ENCODE measurements around the gene PLCG2. TPM values are rescaled to one million over a fixed set of nuclear protein-coding genes. Genes with fewer than 3 reads are reported as not detected.

PLCG2 gene
- total and polyA plus RNA-seq, 2 donors from 2014 or later, result 50.7 to 55.6 TPM

DNA sequence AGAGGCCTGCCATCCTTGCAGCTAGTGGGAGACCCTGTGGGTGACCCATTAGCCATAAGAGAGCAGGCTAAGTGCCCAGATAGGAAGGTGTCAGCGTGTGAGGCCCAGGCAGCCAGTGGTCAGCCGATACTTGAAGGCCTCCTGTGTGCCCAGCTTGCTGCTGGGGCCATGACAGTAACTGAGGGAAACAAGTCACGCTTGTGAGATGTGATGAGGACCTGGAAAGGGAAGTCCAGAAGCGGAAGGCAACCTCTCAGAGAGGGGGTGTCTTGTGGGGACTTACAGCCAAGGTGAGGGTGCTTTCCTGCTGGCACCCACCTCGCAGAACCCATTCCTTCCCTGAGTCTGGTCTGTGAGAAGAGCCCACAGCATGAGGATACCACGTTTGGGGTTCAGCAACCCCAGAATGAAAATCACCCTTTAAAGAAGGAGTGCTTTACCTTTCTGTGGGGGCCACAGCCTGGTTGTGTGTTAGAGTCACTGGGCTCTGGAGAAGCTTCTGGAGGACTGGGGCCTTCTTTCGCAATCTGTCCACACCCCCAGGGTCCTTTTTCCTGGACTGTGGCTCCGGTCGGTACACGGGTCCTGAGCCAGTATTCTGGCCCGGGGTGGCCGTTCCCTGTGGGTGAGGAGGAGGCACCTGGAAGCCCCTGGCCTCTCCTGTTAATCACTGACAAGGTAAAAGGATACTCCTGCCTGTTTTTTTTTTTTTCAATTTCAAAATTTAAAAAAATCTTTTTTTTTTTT, 53.9 kb downstream of the PLCG2 start:
- FAIRE-seq, result no peak
- no peak overlapping the region for H3K9ac ChIP-seq (ENCODE audit: low read length in 3 of 3)
- H3K4me3 ChIP-seq (ENCODE audit: low read length in 3 of 3), result no peak overlapping the region
- H3K9me3 ChIP-seq (ENCODE audit: control insufficient read depth in 2 of 3, insufficient read depth in 1 of 3, low read length in 3 of 3), result no peaks in the 10 kb centered on the region
- no peak for DNase-seq
- H3K27me3 ChIP-seq (ENCODE audit: control insufficient read depth, insufficient read depth, low read length), result no peaks in the 10 kb centered on the region
- no peak for TF ChIP-seq CTCF (IDR thresholded peaks at IDR 0.05; ENCODE audit: borderline replicate concordance, extremely low read depth, insufficient read depth)
- intact Hi-C loops (cut with DNase I), result no loop called here
- no peaks in the 10 kb centered on the region for H3K36me3 ChIP-seq (ENCODE audit: control insufficient read depth in 2 of 3, insufficient read depth in 3 of 3, low read length in 3 of 3)
- H3K27ac ChIP-seq (ENCODE audit: low read depth in 2 of 2, low read length in 2 of 2), result no peak overlapping the region
- H3K4me1 ChIP-seq (ENCODE audit: control insufficient read depth in 2 of 3, insufficient read depth in 2 of 3, low read depth in 1 of 3, low read length in 3 of 3), result peaks cover 0 to 11% (median 4%) of the 10 kb centered on the region in 3 donors

DNA sequence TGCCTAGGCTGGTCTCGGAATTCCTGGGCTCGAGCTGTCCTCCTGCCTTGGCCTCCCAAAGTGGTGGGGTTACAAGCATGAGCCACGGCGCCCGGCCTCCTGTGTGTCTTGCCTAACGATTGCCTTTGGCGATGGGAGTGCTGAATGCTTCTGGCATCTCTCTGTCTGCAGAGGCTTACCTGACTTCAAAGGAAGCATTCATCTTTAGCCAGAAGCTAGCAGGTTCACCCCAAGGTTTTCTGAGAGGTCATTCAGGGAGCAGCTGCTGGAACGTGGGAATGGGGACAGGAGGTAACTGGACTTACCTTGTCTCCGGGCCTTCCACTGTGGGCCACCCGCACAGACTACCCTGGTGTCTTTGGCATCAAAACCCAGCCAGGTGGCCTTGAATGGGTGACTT, 54.7 kb downstream of the PLCG2 start:
- Histone ChIP-seq H3K27me3 (ENCODE audit: control insufficient read depth, insufficient read depth, low read length) (no peaks in the 10 kb centered on the region), H3K4me1 (ENCODE audit: control insufficient read depth in 2 of 3, insufficient read depth in 2 of 3, low read depth in 1 of 3, low read length in 3 of 3) (peaks cover 0 to 11% (median 4%) of the 10 kb centered on the region in 3 donors), H3K9ac (ENCODE audit: low read length in 3 of 3) (no peak overlapping the region), H3K36me3 (ENCODE audit: control insufficient read depth in 2 of 3, insufficient read depth in 3 of 3, low read length in 3 of 3) (no peaks in the 10 kb centered on the region), H3K9me3 (ENCODE audit: control insufficient read depth in 2 of 3, insufficient read depth in 1 of 3, low read length in 3 of 3) (no peaks in the 10 kb centered on the region), H3K4me3 (ENCODE audit: low read length in 3 of 3) (no peak overlapping the region), H3K27ac (ENCODE audit: low read depth in 2 of 2, low read length in 2 of 2) (no peak overlapping the region)
- FAIRE-seq, result no peak
- DNase-seq, result no peak
- TF ChIP-seq CTCF (IDR thresholded peaks at IDR 0.05; ENCODE audit: borderline replicate concordance, extremely low read depth, insufficient read depth), result no peak
- intact Hi-C loops (cut with DNase I), result no loop called here

DNA sequence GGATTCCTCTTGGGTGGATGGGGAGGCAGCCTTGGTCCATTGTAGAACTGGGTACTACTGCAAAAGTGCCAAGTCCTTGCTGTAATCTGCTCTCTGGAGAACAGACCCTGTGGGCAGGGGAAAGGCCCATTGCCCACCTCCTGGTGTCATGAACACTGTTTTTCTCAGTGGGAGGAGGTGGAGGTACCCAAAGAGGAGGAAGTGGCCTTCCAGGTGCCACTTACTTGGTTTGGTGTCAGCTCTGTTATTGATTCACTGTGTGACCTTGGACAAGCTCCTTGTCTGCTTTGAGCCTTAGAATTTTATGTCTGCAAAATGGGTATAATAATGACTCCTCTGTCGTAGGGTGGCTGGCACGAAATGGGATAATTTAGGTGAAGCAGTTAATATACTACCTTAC, 55.8 kb downstream of the PLCG2 start:
- TF ChIP-seq CTCF (IDR thresholded peaks at IDR 0.05; ENCODE audit: borderline replicate concordance, extremely low read depth, insufficient read depth), result no peak

More for the DNA sequence above, 55.8 kb downstream of the PLCG2 start:
- Histone ChIP-seq H3K4me3 (ENCODE audit: low read length in 3 of 3) (no peak overlapping the region), H3K9ac (ENCODE audit: low read length in 3 of 3) (no peak overlapping the region), H3K36me3 (ENCODE audit: control insufficient read depth in 2 of 3, insufficient read depth in 3 of 3, low read length in 3 of 3) (no peaks in the 10 kb centered on the region), H3K9me3 (ENCODE audit: control insufficient read depth in 2 of 3, insufficient read depth in 1 of 3, low read length in 3 of 3) (no peaks in the 10 kb centered on the region), H3K27ac (ENCODE audit: low read depth in 2 of 2, low read length in 2 of 2) (no peak overlapping the region), H3K27me3 (ENCODE audit: control insufficient read depth, insufficient read depth, low read length) (no peaks in the 10 kb centered on the region), H3K4me1 (ENCODE audit: control insufficient read depth in 2 of 3, insufficient read depth in 2 of 3, low read depth in 1 of 3, low read length in 3 of 3) (peaks cover 0 to 11% (median 4%) of the 10 kb centered on the region in 3 donors)
- FAIRE-seq, result no peak
- DNase-seq, result no peak
- intact Hi-C loops (cut with DNase I), result no loop called here

Data from kidney (tissue), 14 donors.